GM19238 (cell line): ENCODE results near the gene RIC3.
A peak's percentile ranks its signal among the peaks of the same experiment; 100 is the strongest.

ENCODE experiments used
- DNase-seq: peaks from one replicate; pipeline ENCODE4 v3.0.0; 2011; ENCODE audit warnings: low spot score; ENCODE audit not compliant: insufficient read length

RIC3 gene

GRCh38 chr11:8168485-8169257 is at the start of gene RIC3:
TSS of gene RIC3 (minus strand) at chr11:8169025. CDS start at chr11:8168989, 36 bp downstream.
- DNase-seq: peak; percentile 18

GRCh38 chr11:8218409-8218808 is 49.6 kb upstream of the RIC3 start:
- no peak for DNase-seq

- no peak for DNase-seq
Measured at GRCh38 chr11:8217926-8218325, 49.1 kb upstream of the RIC3 start.

- DNase-seq: no peak
Measured at GRCh38 chr11:8217136-8217535, 48.3 kb upstream of the RIC3 start.

- DNase-seq: no peak
Measured at GRCh38 chr11:8213376-8213775, 44.6 kb upstream of the RIC3 start.

GRCh38 chr11:8209208-8209807 is 40.5 kb upstream of the RIC3 start:
- no peak for DNase-seq

GRCh38 chr11:8207080-8208000 is 38.5 kb upstream of the RIC3 start:
- no peak for DNase-seq

- DNase-seq: no peak
Measured at GRCh38 chr11:8206251-8207079, 37.6 kb upstream of the RIC3 start.

- no peak for DNase-seq
Measured at GRCh38 chr11:8205566-8205965, 36.7 kb upstream of the RIC3 start.

GRCh38 chr11:8204596-8204995 is 35.8 kb upstream of the RIC3 start:
- no peak for DNase-seq

GRCh38 chr11:8204025-8204424 is 35.2 kb upstream of the RIC3 start:
- DNase-seq: no peak

- DNase-seq: no peak
Measured at GRCh38 chr11:8203414-8203715, 34.5 kb upstream of the RIC3 start.

GRCh38 chr11:8202516-8203413 is 33.9 kb upstream of the RIC3 start:
- no peak for DNase-seq

- no peak for DNase-seq
Measured at GRCh38 chr11:8201644-8202365, 33.0 kb upstream of the RIC3 start.

- no peak for DNase-seq
Measured at GRCh38 chr11:8199676-8200075, 30.9 kb upstream of the RIC3 start.

GRCh38 chr11:8196749-8197148 is 27.9 kb upstream of the RIC3 start:
- no peak for DNase-seq

- DNase-seq: no peak
Measured at GRCh38 chr11:8194956-8195355, 26.1 kb upstream of the RIC3 start.

GRCh38 chr11:8192896-8193209 is 24.0 kb upstream of the RIC3 start:
- no peak for DNase-seq

- DNase-seq: peak; percentile 57
Measured at GRCh38 chr11:8192016-8192895, 23.4 kb upstream of the RIC3 start.
